H7 (cell line): ENCODE data around the gene AVP. TPM values are rescaled to one million over a fixed set of nuclear protein-coding genes. Genes with fewer than 3 reads are reported as not detected.

Experiments
- DNase-seq: peaks from one replicate; pipeline ENCODE4 v3.0.0; 2012
- H3K27me3 ChIP-seq: 2 replicates; pipeline ENCODE4 v1.6.0; 2011; ENCODE audit warnings: mild to moderate bottlenecking, low read length; ENCODE audit not compliant: control insufficient read depth, insufficient read depth
- H3K36me3 ChIP-seq: replicated peaks from 2 replicates; pipeline ENCODE4 v1.5.1; 2011; ENCODE audit warnings: low read length; ENCODE audit not compliant: control insufficient read depth, insufficient read depth
- H3K4me3 ChIP-seq: 2 replicates; pipeline ENCODE4 v1.5.1; 2011; ENCODE audit warnings: low read depth, mild to moderate bottlenecking, control low read depth, low read length, moderate library complexity; ENCODE audit not compliant: insufficient read depth
- total RNA-seq: library from RNA; depleted of rRNA; stranded (reverse); fragments of >200 nt; shearing (Covaris generic); gene quantifications from 2 replicates; pipeline ENCODE4 v1.2.3, GENCODE V29; 2014; rRNA removed

Gene AVP
- total RNA-seq, 1 experiment from 2014 or later = not detected

GRCh38 chr20:3040086-3040485, 44.4 kb downstream of the AVP start:
- H3K4me3 ChIP-seq = no peak overlapping the region
- DNase-seq = no peak
- no peaks in the 10 kb centered on the region for H3K27me3 ChIP-seq
- H3K36me3 ChIP-seq = peaks cover 25% of the 10 kb centered on the region

GRCh38 chr20:3039426-3039825, 45.1 kb downstream of the AVP start:
- peaks cover 26% of the 10 kb centered on the region for H3K36me3 ChIP-seq
- no peaks in the 10 kb centered on the region for H3K27me3 ChIP-seq
- H3K4me3 ChIP-seq = no peak overlapping the region

GRCh38 chr20:3038454-3038853, 46.1 kb downstream of the AVP start:
- no peak for DNase-seq
- no peak overlapping the region for H3K4me3 ChIP-seq
- H3K27me3 ChIP-seq = no peaks in the 10 kb centered on the region
- H3K36me3 ChIP-seq = peaks cover 26% of the 10 kb centered on the region

More at GRCh38 chr20:3039426-3039825, 45.1 kb downstream of the AVP start:
- no peak for DNase-seq

GRCh38 chr20:3037654-3038053, 46.9 kb downstream of the AVP start:
- no peak for DNase-seq
- Histone ChIP-seq H3K36me3 (peaks cover 26% of the 10 kb centered on the region), H3K27me3 (no peaks in the 10 kb centered on the region), H3K4me3 (no peak overlapping the region)

GRCh38 chr20:3032624-3033023, 51.9 kb downstream of the AVP start:
- peaks cover 26% of the 10 kb centered on the region for H3K36me3 ChIP-seq
- H3K27me3 ChIP-seq = no peaks in the 10 kb centered on the region
- no peak for DNase-seq
- H3K4me3 ChIP-seq = no peak overlapping the region

Other genes starting within 250 kb of the AVP start
- 21.8 and 23.6 TPM in 2 replicates for gene PCED1A, start 244.1 kb downstream of the AVP start, total RNA-seq
- 25.3 and 27.5 TPM in 2 replicates for gene VPS16, start 244.0 kb downstream of the AVP start, total RNA-seq
- gene PTPRA, start 211.2 kb downstream of the AVP start, total RNA-seq = 22.1 and 36.3 TPM in 2 replicates
- not detected in 2 replicates for gene GNRH2, start 41.1 kb downstream of the AVP start, total RNA-seq
- gene MRPS26, start 38.7 kb downstream of the AVP start, total RNA-seq = 133 and 141 TPM in 2 replicates
- gene OXT, start 13.1 kb downstream of the AVP start, total RNA-seq = 1.5 TPM in 1 of 2 replicates, not detected in the other
- gene FASTKD5, start 75.1 kb upstream of the AVP start, total RNA-seq = 20.4 and 22.0 TPM in 2 replicates
- 6.4 and 6.9 TPM in 2 replicates for gene UBOX5, start 75.1 kb upstream of the AVP start, total RNA-seq
- 10.2 and 11.0 TPM in 2 replicates for gene LZTS3, start 88.8 kb upstream of the AVP start, total RNA-seq
- 38.5 and 46.5 TPM in 2 replicates for gene DDRGK1, start 120.0 kb upstream of the AVP start, total RNA-seq
- gene ITPA, start 124.8 kb upstream of the AVP start, total RNA-seq = 140 and 147 TPM in 2 replicates
- 3.1 and 4.9 TPM in 2 replicates for gene SLC4A11, start 154.5 kb upstream of the AVP start, total RNA-seq